Measurements from ENCODE around the gene XPR1.
"Not testable (repeated sequence)": the region's sequence is repeated elsewhere in the genome, so short reads cannot be mapped to it uniquely, and the experiment has no call there.

DNA sequence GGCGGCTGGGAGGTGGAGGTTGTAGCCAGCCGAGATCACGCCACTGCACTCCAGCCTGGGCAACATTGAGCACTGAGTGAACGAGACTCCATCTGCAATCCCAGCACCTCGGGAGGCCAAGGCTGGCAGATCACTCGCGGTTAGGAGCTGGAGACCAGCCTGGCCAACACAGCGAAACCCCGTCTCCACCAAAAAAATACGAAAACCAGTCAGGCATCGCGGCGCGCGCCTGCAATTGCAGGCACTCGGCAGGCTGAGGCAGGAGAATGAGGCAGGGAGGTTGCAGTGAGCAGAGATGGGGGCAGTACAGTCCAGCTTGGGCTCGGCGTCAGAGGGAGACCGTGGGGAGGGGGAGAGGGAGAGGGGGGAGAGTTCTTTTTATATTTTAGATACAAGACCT is 79.4 kb downstream of the XPR1 start:
- TF ChIP-seq, protein P1, sequence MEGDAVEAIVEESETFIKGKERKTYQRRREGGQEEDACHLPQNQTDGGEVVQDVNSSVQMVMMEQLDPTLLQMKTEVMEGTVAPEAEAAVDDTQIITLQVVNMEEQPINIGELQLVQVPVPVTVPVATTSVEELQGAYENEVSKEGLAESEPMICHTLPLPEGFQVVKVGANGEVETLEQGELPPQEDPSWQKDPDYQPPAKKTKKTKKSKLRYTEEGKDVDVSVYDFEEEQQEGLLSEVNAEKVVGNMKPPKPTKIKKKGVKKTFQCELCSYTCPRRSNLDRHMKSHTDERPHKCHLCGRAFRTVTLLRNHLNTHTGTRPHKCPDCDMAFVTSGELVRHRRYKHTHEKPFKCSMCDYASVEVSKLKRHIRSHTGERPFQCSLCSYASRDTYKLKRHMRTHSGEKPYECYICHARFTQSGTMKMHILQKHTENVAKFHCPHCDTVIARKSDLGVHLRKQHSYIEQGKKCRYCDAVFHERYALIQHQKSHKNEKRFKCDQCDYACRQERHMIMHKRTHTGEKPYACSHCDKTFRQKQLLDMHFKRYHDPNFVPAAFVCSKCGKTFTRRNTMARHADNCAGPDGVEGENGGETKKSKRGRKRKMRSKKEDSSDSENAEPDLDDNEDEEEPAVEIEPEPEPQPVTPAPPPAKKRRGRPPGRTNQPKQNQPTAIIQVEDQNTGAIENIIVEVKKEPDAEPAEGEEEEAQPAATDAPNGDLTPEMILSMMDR (IDR thresholded peaks at IDR 0.05; ENCODE audit: insufficient read depth, low read depth, low read length), result not testable (repeated sequence)
- not testable (repeated sequence) for TF ChIP-seq EZH2 (IDR thresholded peaks at IDR 0.05; ENCODE audit: insufficient read depth, low read length)
